Heart left ventricle (tissue), 16 donors: Measurements from ENCODE around the gene IL1A. TPM values are rescaled to one million over a fixed set of nuclear protein-coding genes. Genes with fewer than 3 reads are reported as not detected.
"Not testable (repeated sequence)": the region's sequence is repeated elsewhere in the genome, so short reads cannot be mapped to it uniquely, and the experiment has no call there.

Experiments
- ATAC-seq, 4 donors: fragments of 200-7000 bp; cut with Tn5 transposase; one replicate each; pipeline ENCODE4 v1.9.1; 2020 to 2022; ENCODE audit warnings: moderate library complexity in 4 of 4, mild to moderate bottlenecking in 3 of 4, moderate number of reproducible peaks in 1 of 4
- DNase-seq, 5 donors: peaks; one replicate each; pipeline ENCODE4 v3.0.0-alpha.2; 2020
- H3K27ac ChIP-seq, 12 donors: fragments of 200-600 bp; sonication (generic) in 4 of 12; one replicate each; pipeline versions ENCODE4 v1.5.0 to v1.8.0; 2016 to 2022; ENCODE audit warnings: mild to moderate bottlenecking in 2 of 12
- H3K27me3 ChIP-seq, 9 donors: fragments of 200-600 bp; sonication (generic) in 2 of 9; one replicate each; pipeline versions ENCODE4 v1.5.1 to v1.8.0; 2016 to 2022; ENCODE audit warnings: mild to moderate bottlenecking in 3 of 9
- H3K36me3 ChIP-seq, 9 donors: fragments of 200-600 bp; sonication (generic) in 2 of 9; one replicate each; pipeline versions ENCODE4 v1.5.0 to v1.8.0; 2018 to 2022; ENCODE audit warnings: mild to moderate bottlenecking in 2 of 9
- H3K4me1 ChIP-seq, 12 donors: fragments of 200-600 bp; sonication (generic) in 4 of 12; one replicate each; pipeline versions ENCODE4 v1.5.0 to v1.8.0; 2016 to 2022; ENCODE audit warnings: mild to moderate bottlenecking in 3 of 12
- H3K4me3 ChIP-seq, 12 donors: fragments of 200-600 bp; sonication (generic) in 4 of 12; one replicate each; pipeline versions ENCODE4 v1.5.0 to v1.8.0; 2017 to 2022; ENCODE audit warnings: mild to moderate bottlenecking in 9 of 12, moderate library complexity in 4 of 12
- H3K9me3 ChIP-seq, 12 donors: fragments of 200-600 bp; sonication (generic) in 4 of 12; one replicate each; pipeline versions ENCODE4 v1.5.0 to v1.8.0; 2016 to 2022; ENCODE audit warnings: mild to moderate bottlenecking in 1 of 12
- CTCF ChIP-seq, 12 donors: fragments of 200-600 bp; sonication (generic) in 4 of 12; IDR thresholded peaks; one replicate each; pipeline versions ENCODE4 v1.5.0 to v1.8.0; 2018 to 2022; ENCODE audit warnings: antibody characterized with exemption in 12 of 12, mild to moderate bottlenecking in 5 of 12
- POLR2A ChIP-seq, 2 donors: fragments of 450-650 bp; IDR thresholded peaks; one replicate each; pipeline ENCODE4 v1.6.1; 2017; ENCODE audit warnings: antibody characterized with exemption in 2 of 2, mild to moderate bottlenecking in 2 of 2, moderate library complexity in 2 of 2
- WGBS, 4 donors: extraction: QIAGEN DNeasy Blood & Tissue Kit in 2 of 4; methylation state at CpG; one replicate each; pipeline versions ENCODE4 v1.1.5 to v1.1.7; 2013 to 2018; 5-methylcytosine and 5-hydroxymethylcytosine counted together
- intact Hi-C, 10 donors: fragments of 100-400 bp; cut with DNase I; formaldehyde crosslinking; loops; one replicate each; pipeline versions ENCODE4 v1.11.1 to v1.14.2; 2022
- long read RNA-seq, 3 donors: library from polyadenylated mRNA; unstranded; transcript quantifications; one replicate each; pipeline ENCODE4 v2.0.0, GENCODE V29; 2020 to 2021
- polyA plus RNA-seq, 2 donors: library from polyadenylated mRNA; stranded (reverse); fragments of 200-250 nt; gene quantifications; one replicate each; pipeline ENCODE4 v1.2.3, GENCODE V29; 2013
- total RNA-seq, 9 donors: library from RNA; depleted of rRNA in 2 of 9; stranded (reverse); fragments of >200 nt in 2 of 9; fragmentation: NEBNext Ultra II Directional in 3 of 9; extraction: Animal tissue kit (Norgen Biotek cat#: 25700) in 3 of 9; gene quantifications; one replicate each; pipeline versions ENCODE4 v1.1.0 to v1.2.4, GENCODE V29; 2016 to 2023
- donor health status: ischemic (EF 13 %, LVEDD 7.1; RV severe dilation, severe dysfunction).
- donor health status: healthy with polysubstance abuse.
- donor health status: DM: no; HTN: yes; CAD: no.
- donor health status: DM: no; HTN: no; CAD: no.
- donor health status: ischemic (EF 25% LVEDD 6.9; RV normal size, moderate dysfunction).
- donor health status: ischemic (EF 25% LVEDD 5.7; RV mildly dilated, moderate dysfunction).
- donor health status: healthy.
- donor health status: DM: yes; HTN: yes; CAD: no.
- donor health status: ischemic (EF 35%, LVEDD 5.7; RV mildly dilated, moderate dysfunction).
- donor health status: nonischemic (EF 11% LVEDD 7.7; RV severe dilation, severe dysfunction).
- donor health status: DM: yes; HTN: yes; CAD: no.
- donor health status: PGD.
- donor health status: ischemic (EF 29% LVEDD 5.4; RV normal size, mild dysfunction).
- donor health status: nonischemic (EF 23%, LVEDD 6.1; RV moderate dilation, normal function).

IL1A gene
- total RNA-seq (under 1 TPM in 1 of 9 donors, not detected in 8; 0.13 TPM), polyA plus RNA-seq (not detected)
- long read RNA-seq, donor 1: 0 reads
- long read RNA-seq, donor 2: 0 reads
- long read RNA-seq, donor 3: 0 reads

GRCh38 chr2:112784199-112785189 is at the start of gene IL1A:
TSS of gene IL1A (minus strand) at chr2:112784493. CDS start at chr2:112783770, 723 bp downstream.
- H3K4me1 ChIP-seq: peaks cover 0 to 35% (median 0%) of the 10 kb centered on the region in 12 donors
- H3K27me3 ChIP-seq: peaks cover 0 to 7% (median 0%) of the 10 kb centered on the region in 9 donors
- no peak within 1 kb of the TSS for H3K4me3 ChIP-seq
- H3K36me3 ChIP-seq: no peaks in the 10 kb centered on the region
- H3K9me3 ChIP-seq: no peaks in the 10 kb centered on the region
- no peak within 1 kb of the TSS for H3K27ac ChIP-seq
- 56 to 70% (median 66%) methylated on average over 13 of the region's 13 CpGs for WGBS, 4 donors
- no peak for TF ChIP-seq CTCF (IDR thresholded peaks at IDR 0.05)
- no peak for TF ChIP-seq POLR2A (IDR thresholded peaks at IDR 0.05)
- intact Hi-C loops: no loop called here
- DNase-seq: no peak
- ATAC-seq: no peak

GRCh38 chr2:112833976-112834375 is 49.7 kb upstream of the IL1A start:
- Histone ChIP-seq H3K4me3 (peak overlapping the region in 1 of 12 donors; percentile 39), H3K27me3 (peaks cover 0 to 16% (median 3%) of the 10 kb centered on the region in 9 donors), H3K4me1 (peaks cover 0 to 49% (median 0%) of the 10 kb centered on the region in 12 donors), H3K9me3 (no peaks in the 10 kb centered on the region), H3K27ac (no peak overlapping the region), H3K36me3 (no peaks in the 10 kb centered on the region)
- DNase-seq (no peak), ATAC-seq (no peak)
- intact Hi-C loops: no loop called here
- TF ChIP-seq CTCF (IDR thresholded peaks at IDR 0.05) (no peak), POLR2A (IDR thresholded peaks at IDR 0.05) (no peak)

- H3K36me3 ChIP-seq, H3K27ac ChIP-seq, H3K4me3 ChIP-seq, DNase-seq, ATAC-seq, H3K9me3 ChIP-seq, intact Hi-C loops: not testable (repeated sequence)
- Histone ChIP-seq H3K4me1 (peaks cover 0 to 46% (median 0%) of the 10 kb centered on the region in 12 donors), H3K27me3 (peaks cover 0 to 16% (median 3%) of the 10 kb centered on the region in 9 donors)
- 94 to 99% (median 96%) methylated on average over 5 of the region's 5 CpGs for WGBS, 4 donors
These were observed 49.3 kb upstream of the IL1A start for GRCh38 chr2:112833639-112833931.

- 91 to 99% (median 97%) methylated on average over 14 of the region's 14 CpGs for WGBS, 4 donors
- Histone ChIP-seq H3K4me1 (peaks cover 0 to 42% (median 0%) of the 10 kb centered on the region in 12 donors), H3K27ac (no peak overlapping the region), H3K36me3 (no peaks in the 10 kb centered on the region), H3K9me3 (no peaks in the 10 kb centered on the region), H3K4me3 (no peak overlapping the region), H3K27me3 (peaks cover 0 to 12% (median 0%) of the 10 kb centered on the region in 9 donors)
- ATAC-seq (no peak), DNase-seq (no peak)
- TF ChIP-seq POLR2A (IDR thresholded peaks at IDR 0.05) (no peak), CTCF (IDR thresholded peaks at IDR 0.05) (no peak)
- intact Hi-C loops: no loop called here
These were observed 48.7 kb upstream of the IL1A start for GRCh38 chr2:112832841-112833638.
